ENCODE data around the gene YPEL2.
"Not testable (repeated sequence)": the region's sequence is repeated elsewhere in the genome, so short reads cannot be mapped to it uniquely, and the experiment has no call there.

- not testable (repeated sequence) for TF ChIP-seq CTCF (conservative IDR thresholded peaks at IDR 0.05); ZFX (IDR thresholded peaks at IDR 0.05)
These were observed 81.0 kb downstream of the YPEL2 start for GRCh38 chr17:59412431-59412830.
